Head of caudate nucleus (tissue), 42 donors: Measurements from ENCODE around the gene STYK1.
A peak's percentile ranks its signal among the peaks of the same experiment; 100 is the strongest.

ENCODE experiments used
- DNase-seq, 42 donors: peaks; one replicate each; pipeline versions ENCODE4 v3.0.0 to v3.0.0-alpha.2; 2020 to 2021; ENCODE audit warnings: mixed read lengths in 7 of 42
- intact Hi-C: fragments of 100-400 bp; cut with DNase I; formaldehyde crosslinking; loops from one replicate; pipeline ENCODE4 v1.15.0; 2022

The STYK1 gene, protein sequence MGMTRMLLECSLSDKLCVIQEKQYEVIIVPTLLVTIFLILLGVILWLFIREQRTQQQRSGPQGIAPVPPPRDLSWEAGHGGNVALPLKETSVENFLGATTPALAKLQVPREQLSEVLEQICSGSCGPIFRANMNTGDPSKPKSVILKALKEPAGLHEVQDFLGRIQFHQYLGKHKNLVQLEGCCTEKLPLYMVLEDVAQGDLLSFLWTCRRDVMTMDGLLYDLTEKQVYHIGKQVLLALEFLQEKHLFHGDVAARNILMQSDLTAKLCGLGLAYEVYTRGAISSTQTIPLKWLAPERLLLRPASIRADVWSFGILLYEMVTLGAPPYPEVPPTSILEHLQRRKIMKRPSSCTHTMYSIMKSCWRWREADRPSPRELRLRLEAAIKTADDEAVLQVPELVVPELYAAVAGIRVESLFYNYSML

DNA sequence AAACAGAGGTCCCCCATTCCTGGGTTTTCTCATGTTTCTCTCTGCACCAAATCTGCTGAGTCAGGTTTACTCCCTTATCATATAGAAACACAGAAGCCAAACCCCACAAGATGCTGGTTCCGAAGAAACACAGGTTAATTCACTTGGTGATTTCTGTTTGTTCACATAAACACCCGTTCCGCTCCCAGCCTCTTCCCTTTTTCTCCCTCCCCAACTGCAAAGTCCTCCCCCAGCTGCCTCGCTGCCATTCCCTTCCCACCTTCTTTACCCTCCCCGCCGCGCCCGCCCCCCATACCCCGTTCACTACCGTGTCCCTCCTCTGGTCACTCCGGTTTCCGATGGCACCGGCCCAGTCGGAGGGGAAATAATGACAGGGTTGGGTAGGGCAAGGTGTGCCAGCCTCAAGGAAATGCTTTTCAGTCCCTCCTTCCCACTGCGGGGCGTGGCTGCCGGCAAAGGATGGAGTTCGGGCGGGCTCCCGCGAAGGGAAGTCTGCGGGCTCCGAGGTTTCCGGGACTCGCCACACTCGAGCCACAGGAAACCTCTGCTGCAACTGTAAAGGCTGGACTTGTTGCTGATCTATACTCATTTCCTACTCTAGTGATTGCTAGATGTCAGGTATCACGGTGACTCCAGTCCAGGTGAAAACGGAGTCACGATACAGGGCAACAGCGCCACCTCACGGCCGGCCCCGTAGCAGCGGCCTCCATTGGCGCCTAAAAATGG lies at the start of gene STYK1:
STYK1 (minus strand) TSS at position 394 of the 726 bp plus-strand sequence. CDS start 39,434 bp downstream, outside the sequence.
- intact Hi-C loops, result no loop called here
- DNase-seq, result peak; percentile 13 to 83 (median 66)

DNA sequence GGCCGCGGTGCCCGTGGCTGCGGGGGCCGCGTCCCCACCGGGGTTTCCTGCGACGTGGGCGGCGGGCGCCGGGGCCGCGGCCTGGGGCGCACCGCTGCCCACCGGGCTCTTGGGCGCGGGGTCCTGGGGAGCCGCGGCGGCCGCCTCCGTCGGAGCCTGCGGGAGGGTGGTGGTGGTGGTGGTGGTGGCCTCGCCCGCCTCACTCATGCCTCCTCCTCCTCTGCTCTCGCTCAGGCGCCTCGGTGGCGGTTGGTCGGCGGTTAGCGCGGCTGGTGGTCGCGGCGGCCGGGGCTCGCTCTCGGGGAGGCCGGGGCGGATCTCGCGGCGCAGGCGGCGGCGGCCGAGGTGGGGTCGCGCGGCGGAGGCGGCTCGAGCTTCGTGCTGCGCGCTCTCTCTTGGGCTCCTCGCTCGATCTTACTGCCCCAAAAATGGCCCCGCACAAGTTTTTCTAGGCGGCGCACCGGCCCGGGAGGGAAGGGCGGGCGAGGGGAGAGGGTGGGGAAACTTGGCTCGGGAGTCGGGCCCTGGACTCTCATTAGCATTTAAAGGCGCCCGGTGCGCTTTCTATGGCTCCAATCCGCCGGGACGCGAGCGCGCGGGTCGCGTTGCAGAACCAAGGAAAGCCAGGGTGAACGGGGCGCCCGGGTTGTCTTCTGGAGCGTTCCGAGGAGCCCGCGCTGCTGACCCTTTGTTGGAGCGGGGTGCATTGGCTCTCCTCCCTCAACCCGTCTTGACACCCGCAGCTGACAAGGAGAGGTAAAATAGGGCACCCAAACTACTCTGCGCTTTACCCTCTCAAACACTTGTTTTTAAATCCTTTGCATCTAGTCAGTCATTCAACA lies 49.3 kb upstream of the STYK1 start, which contains the start of gene YBX3:
YBX3 (minus strand) TSS at position 419 of the 842 bp plus-strand sequence; CDS start at position 207, 212 bp downstream.
- peak; percentile 23 to 85 (median 69) for DNase-seq
- intact Hi-C loops, result loop anchor here (10.0 kb wide), 1 partner anchor 108 kb away; the partner anchor contains the start of gene MAGOHB

DNA sequence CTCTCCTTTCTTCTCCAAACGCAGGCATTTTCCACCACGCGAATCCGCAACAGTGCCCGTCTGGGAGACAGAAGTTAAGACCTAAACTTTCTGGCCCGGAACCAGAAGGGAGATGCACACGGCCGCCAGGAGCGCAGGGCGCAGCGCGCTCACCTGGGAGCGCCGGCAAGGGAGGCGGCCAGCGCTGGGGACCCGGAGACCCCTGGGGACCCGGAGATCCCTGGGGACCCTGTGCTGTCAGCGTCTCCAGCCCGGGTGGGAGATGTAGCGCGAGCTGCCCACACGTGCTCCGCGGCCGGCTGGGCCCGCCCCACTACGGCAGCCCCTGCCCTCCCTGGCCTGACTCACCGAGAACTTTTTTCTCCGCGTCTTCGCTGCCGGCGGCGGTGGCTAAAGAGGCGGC lies 48.7 kb upstream of the STYK1 start:
- DNase-seq, result peak in 33 of 42 donors; percentile 3 to 55 (median 20)
- intact Hi-C loops, result loop anchor here (10.0 kb wide), 1 partner anchor 108 kb away; the partner anchor contains the start of gene MAGOHB

DNA sequence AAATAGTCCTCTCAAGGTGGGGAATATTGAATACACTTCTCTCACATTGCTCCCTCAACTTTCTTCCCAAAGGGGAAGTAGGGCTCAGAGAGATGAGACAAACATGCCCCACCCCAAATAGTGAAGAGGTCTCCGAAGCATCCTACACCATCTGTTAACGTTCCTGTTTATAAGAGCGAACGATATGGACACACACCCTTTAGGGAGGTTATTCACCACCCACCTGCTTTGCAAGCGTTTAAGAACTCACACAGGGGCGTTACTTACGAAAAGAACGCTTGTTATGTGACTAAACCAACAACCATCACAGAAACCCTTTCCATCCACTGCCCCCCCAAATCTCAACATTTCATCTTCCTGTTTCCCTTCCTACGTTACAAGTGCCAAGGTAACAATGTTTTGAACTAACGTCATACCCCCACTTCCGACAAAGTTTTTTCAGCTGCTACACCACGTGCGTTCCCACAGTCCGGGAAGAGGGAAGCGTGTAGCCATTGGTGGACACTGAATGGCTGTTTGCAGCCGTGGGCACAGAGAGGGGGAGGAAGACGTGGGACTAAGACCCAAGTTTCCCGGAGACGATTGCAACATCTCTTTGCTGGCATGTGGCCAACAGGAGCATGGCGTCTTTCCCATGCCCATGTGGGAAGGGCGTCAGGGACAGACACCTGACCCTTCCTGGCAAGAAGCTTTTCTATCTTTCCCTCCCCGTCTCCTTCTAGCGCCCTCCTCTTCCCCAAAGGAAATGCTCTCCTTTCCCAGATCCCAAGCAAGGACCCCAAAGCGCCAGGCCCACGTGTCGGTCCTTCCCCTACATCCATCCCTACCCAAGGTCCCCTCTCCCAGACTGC lies 48.0 kb upstream of the STYK1 start:
- intact Hi-C loops, result loop anchor here (10.0 kb wide), 1 partner anchor 107 kb away; the partner anchor contains the start of gene MAGOHB
- peak; percentile 23 to 87 (median 63) for DNase-seq

DNA sequence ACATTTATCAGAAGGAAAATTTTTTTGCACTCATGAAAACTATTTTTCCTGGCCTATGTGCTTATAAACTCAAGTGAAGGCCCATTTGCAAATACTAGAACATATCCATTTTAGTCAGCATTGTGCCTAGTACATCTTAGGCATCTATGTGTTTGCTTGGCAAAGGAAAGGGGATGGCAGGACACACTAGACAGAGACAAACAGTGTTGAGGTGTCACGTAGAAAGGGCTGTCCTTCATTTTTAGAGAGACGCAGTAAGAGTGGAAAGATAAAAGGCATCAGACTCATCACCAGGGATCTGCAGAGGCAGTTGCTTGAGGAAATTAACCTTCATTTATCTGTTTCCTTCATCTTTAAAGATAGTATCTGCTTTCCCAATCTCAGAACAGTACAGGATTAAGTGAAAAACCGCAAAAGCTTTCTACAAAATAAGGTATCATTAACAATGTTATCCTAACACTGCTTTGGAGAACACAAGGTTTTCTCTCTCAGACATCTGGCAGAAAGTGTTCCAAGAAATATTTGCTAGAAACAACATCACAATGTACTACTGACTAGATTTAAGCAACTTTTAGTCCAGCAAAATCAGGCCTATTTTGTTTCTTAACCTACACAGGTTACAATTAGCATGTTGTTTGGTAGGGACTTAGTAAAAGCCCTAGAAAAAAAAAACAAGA lies 47.3 kb upstream of the STYK1 start:
- no peak for DNase-seq
- intact Hi-C loops, result loop anchor here (10.0 kb wide), 1 partner anchor 106 kb away; the partner anchor contains the start of gene MAGOHB

DNA sequence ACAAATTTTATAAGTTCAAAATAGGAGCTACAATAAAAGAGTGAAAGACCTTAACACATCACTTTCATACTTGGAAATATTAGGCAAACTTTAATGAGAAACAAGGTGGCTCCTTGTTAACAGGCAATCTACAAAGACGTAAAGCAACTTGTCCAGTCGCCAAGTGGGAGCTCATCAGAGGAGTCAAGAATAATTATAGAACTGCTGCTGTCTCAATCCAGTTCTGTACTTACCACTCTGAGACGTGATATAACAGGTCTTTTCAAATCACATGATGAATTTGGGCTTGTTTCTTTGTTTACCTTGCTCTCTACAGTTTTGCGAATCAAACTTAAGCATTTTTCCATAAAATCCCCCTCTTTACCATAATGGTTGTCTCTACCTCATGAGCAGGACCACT lies 45.6 kb upstream of the STYK1 start:
- intact Hi-C loops, result no loop called here
- DNase-seq, result no peak

DNA sequence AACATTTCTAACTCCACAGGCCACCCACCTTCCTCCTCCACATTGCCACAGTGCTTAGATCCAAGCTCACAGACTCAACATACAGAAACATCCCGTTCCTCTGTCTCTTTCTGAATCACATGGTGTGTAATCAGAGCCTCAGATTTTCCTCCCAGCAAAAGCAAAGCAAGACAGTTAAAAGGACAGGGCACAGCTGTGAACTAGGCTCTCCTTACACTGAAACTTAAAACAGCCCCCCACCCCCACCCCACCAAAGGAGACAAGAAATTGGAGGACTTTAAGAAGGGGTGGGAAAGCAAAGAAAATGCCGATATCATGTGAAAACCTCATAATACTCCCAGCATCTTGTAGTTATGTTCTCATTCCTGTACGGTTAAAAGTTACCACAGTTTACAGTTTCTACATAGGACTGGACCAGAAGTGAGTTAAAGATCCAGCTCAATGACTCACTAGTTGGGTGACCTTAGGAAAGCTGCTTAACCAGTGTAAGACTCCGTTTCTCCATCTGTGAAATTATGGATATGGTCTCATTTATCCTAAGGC lies 44.5 kb upstream of the STYK1 start:
- intact Hi-C loops, result no loop called here
- DNase-seq, result peak in 6 of 42 donors; percentile 10 to 48 (median 22)

DNA sequence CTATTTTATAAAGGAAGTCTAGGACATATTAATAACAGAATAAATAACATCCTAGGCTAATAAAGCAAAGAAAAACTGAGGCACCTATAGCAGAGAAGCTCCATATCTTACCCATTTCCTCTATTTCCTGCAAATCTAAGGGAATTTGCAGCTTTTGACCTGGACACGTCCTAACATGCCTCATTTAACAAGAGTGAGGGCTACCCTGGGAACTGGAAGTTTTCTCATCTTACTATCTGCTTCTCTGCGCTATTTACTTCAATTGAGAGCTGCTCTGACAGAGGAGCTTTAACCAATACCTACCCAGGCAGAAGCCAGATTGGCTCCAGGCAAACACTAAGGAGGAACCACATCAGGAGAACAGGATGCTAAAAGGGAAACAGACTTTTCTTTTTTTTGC lies 43.6 kb upstream of the STYK1 start:
- intact Hi-C loops, result no loop called here
- DNase-seq, result no peak

DNA sequence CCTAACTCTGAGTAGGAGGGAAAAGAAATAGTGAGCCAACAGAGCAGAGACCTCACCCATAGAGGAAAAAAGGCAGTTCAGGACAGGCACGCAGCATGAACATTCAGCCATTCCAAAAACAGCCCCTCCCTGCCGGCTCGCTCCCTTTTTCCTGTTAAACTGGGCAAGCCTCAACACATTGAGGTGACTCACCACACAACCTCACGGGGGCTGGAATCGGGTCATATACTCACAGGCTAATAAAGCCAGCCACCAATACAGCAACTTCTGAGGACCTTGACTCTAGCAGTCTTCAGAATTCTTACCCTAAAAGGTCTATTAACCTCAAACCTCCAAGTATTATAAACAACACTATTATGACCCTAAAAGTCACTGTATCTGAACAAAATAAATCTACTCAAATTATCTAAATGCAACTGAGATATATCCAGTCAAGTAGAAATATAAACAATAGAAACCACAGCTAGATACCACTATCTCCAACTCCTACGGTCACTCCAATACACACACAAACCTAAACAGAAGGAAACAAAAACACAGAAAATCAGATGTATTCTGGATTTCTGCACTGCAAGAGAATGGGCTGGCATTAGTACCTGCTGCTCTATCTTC lies 43.0 kb upstream of the STYK1 start:
- DNase-seq, result peak in 27 of 42 donors; percentile 5 to 84 (median 26)
- intact Hi-C loops, result no loop called here

DNA sequence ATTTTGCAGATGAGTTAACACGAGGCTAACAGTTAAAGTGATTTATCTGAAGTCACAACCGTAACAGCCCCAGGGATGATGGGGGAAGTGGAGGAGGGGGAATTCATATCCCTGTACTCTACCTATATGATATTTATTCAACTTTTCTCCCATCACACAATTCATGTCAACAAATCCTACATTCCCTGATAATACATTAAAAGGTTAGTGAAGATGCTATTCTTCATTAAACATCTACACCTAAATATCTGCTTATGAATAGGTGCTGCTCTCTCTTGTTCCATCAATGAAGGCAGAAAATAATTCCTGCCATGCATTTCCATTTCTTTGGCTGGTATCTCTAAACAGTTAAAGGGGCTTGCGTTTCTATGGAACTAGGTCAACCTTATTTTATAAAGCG lies 42.4 kb upstream of the STYK1 start:
- DNase-seq, result no peak
- intact Hi-C loops, result no loop called here

DNA sequence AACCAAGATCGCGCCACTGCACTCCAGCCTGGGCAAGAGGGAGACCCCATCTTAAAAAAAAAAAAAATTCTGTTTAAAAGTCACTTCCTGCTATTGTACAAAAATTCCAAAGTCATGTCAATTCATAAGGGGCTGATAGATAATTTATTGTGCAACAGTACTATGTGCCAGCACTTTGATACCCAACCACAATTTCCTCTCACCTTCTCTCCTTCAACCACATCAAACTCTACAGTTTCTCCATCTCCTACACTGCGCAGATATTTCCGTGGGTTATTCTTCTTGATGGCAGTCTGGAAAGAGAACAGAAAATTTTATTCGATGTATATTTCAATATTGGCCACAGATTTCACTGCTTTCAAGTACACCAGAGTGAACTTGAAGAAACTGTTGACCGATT lies 41.6 kb upstream of the STYK1 start:
- intact Hi-C loops, result no loop called here
- DNase-seq, result no peak

DNA sequence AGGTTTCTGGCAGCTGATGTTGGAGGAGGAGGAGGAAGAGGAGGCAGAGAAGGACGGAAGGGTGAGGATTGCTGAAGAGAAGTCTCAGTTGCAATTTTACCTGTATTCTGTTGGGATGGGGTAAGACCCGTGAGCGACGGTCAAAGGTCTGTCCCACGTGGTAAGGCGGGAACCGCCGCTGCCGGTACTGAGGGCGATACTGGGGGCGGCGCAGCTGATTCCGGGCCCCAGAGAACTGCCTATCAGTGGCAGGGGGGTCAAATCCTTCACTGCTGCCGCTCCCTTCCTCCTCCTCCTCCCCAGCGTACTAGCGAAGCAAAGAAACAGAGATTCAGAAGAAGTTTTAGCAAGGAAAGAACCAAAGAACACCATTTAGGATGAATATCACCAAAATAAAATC lies 36.0 kb upstream of the STYK1 start:
- intact Hi-C loops, result no loop called here
- no peak for DNase-seq

DNA sequence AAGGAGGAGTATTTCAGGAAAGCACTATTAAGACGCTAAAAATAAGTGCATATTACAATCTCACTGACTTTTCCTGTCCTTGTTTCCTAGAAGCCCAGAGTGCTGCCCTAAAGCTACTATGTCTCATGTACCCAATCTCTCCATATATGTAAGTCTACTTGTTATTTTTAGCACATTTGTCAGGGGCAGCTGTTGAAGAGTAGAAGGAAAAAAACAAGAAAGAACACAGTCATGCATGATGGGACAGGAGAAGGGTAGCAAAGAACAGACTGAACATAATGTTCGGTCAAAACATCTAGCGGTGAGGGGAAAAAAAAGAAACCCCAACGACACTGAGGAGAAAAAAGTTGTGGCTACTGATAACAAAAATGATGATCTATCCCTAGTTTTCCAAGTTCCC lies 35.0 kb upstream of the STYK1 start:
- intact Hi-C loops, result no loop called here
- DNase-seq, result no peak

DNA sequence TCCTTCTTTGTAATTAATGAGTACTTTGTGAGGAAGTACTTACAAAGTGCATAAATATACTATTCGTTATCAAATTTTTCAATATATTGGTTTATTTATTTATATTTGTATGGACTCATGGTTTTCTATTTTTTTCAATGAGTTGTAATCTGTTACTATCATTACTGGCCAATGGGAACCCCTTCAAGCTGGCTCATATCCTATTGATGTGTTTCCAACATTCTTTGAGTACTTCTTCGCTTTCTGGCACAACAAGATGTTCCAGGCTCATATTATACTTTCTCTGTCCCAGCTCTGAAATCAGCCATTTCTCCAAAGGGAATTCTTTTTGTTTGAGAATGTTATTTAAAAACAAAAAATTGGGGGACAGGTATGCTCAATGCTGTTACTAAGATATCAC lies 31.8 kb upstream of the STYK1 start:
- intact Hi-C loops, result no loop called here

DNA sequence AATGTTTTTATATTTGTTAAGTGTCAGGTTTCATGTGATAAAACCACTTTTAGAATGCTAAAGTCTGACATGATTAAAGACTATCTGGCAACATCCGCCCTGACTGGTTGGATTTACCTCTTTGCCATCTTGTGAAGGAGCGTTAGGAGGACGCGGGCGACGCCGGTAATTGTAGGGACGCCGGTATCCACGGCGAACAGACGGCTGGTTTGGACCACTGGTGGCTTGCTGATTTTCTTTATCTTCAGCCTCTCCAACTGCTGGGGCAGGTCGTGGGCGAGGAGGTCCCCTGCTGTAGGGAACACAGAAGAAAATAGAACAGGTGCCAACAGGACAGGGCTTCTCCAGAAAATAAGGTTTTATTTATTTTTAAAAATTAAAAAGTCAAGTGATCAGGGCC lies 28.0 kb upstream of the STYK1 start:
- intact Hi-C loops, result no loop called here
- no peak for DNase-seq

More for the DNA sequence above, 31.8 kb upstream of the STYK1 start:
- DNase-seq, result no peak

DNA sequence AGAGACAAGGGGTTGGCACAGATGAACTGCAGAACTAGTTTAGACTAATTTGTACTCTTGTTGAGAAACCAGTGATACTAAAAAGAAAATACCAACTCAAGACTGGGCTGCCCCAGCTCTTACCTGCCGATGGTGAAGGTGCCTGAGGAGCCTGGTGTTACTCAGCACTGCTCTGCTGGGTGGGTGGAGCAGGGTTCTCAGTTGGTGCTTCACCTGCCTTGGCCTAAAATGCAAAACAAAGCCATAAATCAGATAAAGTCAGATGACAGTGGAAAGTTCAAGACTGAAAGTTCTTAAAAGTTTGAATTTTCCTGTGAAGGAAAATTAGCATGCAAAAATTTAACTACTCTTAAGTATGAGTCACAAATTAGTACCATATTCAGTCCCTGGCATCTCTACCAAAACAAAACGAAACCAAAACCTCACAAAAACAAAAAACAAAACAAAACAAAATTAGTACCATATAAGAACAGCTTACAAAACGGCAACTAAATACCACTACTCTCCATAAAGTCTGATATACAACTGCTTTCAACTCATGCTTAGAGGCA lies 27.4 kb upstream of the STYK1 start:
- DNase-seq, result no peak
- intact Hi-C loops, result no loop called here

DNA sequence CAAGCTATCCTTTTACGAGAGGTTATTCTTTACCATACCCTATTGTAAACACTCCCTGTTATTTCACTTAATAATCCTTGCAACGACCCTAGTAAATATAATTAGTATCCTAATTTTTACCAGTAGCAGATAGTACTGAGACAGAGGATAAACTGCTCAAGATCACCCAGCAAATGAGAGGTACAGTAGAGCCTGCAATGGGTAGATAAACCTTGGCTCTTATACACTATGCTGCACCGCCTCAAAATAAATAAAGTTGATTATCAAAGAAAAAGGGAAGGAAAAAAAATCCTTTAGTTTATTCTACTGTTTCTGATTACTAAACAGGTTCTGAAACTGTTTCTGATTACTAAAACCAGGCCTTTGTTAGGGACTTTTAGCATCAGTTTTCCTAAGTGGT lies 26.7 kb upstream of the STYK1 start:
- intact Hi-C loops, result no loop called here
- no peak for DNase-seq
